HCT116 (cell line): ENCODE results near the gene IL17RA. TPM values are rescaled to one million over a fixed set of nuclear protein-coding genes. Genes with fewer than 3 reads are reported as not detected.

ENCODE experiments used
- ATAC-seq: fragments of 200-7000 bp; cut with Tn5 transposase; 2 replicates; pipeline ENCODE4 v1.9.1; 2020; ENCODE audit warnings: mild to moderate bottlenecking, moderate library complexity
- BruUV-seq: library from RNA; stranded (reverse); fragments of 400-500 nt; replicated peaks from 2 replicates; lab custom pipeline; 2021; lab: Mats Ljungman, UMichigan
- CTCF ChIA-PET: fragments of 300-600 bp; sonication (Branson Sonifier 250); formaldehyde crosslinking; loops from one replicate; lab custom pipeline; 2021; ENCODE audit warnings: antibody characterized with exemption; lab: Charles Lee
- POLR2A ChIA-PET: fragments of 300-600, 350-600 bp; sonication (Branson Sonifier 250); formaldehyde crosslinking; loops from one replicate; lab custom pipeline; 2021; ENCODE audit warnings: antibody characterized with exemption; lab: Charles Lee
- RAD21 ChIA-PET, 2 experiments: fragments of 300-600 bp; sonication (Branson Sonifier 250); formaldehyde crosslinking; loops; one replicate each; lab custom pipeline; 2023; ENCODE audit warnings: low total read pairs in 2 of 2; ENCODE audit not compliant: uncharacterized antibody in 2 of 2, unreplicated experiment in 2 of 2, low non-redundant PET in 1 of 2; lab: Charles Lee
- DNase-seq: peaks from one replicate; pipeline ENCODE4 v3.0.0-alpha.2; 2010; ENCODE audit warnings: low read depth, low spot score
- H2AFZ ChIP-seq: fragments of 200-600 bp; shearing (Covaris generic), sonication (generic); 2 replicates; pipeline ENCODE4 v1.6.1; 2017; ENCODE audit warnings: low read depth, mixed run types, mixed read lengths, antibody characterized with exemption, low read length; ENCODE audit not compliant: poor library complexity, severe bottlenecking
- H3K27ac ChIP-seq: 2 replicates; pipeline ENCODE4 v1.5.1; 2012; ENCODE audit warnings: low read depth, low read length
- H3K27me3 ChIP-seq: fragments of 200-600 bp; sonication (generic); 2 replicates; pipeline ENCODE4 v1.6.1; 2016; ENCODE audit warnings: mixed run types, low read length, mixed read lengths; ENCODE audit not compliant: insufficient read depth
- H3K36me3 ChIP-seq, 2 experiments: fragments of 200-500 bp in 1 of 2; fragments of 200-600 bp in 1 of 2; sonication (Bioruptor generic) in 1 of 2; sonication (generic) in 1 of 2; 2 replicates each; pipeline versions ENCODE4 v1.5.1 to v1.6.1; 2014 to 2016; ENCODE audit warnings: low read length in 2 of 2, inconsistent platforms in 1 of 2, mixed read lengths in 1 of 2, mixed run types in 1 of 2; ENCODE audit not compliant: insufficient read depth in 2 of 2, control insufficient read depth in 1 of 2
- H3K4me1 ChIP-seq, 2 experiments: fragments of 200-600 bp in 1 of 2; sonication (generic) in 1 of 2; 2 replicates each; pipeline versions ENCODE4 v1.5.1 to v1.6.1; 2012 to 2017; ENCODE audit warnings: low read length in 2 of 2, inconsistent platforms in 1 of 2, mild to moderate bottlenecking in 1 of 2, mixed read lengths in 1 of 2, mixed run types in 1 of 2, moderate library complexity in 1 of 2; ENCODE audit not compliant: insufficient read depth in 2 of 2, control insufficient read depth in 1 of 2
- H3K4me2 ChIP-seq: fragments of 200-600 bp; sonication (generic); 2 replicates; pipeline ENCODE4 v1.6.1; 2017; ENCODE audit warnings: mixed run types, low read length, mixed read lengths
- H3K4me3 ChIP-seq, 2 experiments: fragments of 200-600 bp in 1 of 2; sonication (generic) in 1 of 2; replicated peaks in 1 of 2; 2 replicates each; pipeline ENCODE4 v1.5.1; 2011 to 2016; ENCODE audit warnings: low read length in 2 of 2, control low read depth in 1 of 2, low read depth in 1 of 2, mild to moderate bottlenecking in 1 of 2, mixed read lengths in 1 of 2, mixed run types in 1 of 2
- H3K79me2 ChIP-seq: fragments of 200-600 bp; sonication (generic); 2 replicates; pipeline ENCODE4 v1.6.1; 2017; ENCODE audit warnings: mild to moderate bottlenecking, mixed run types, low read length, moderate library complexity, mixed read lengths; ENCODE audit not compliant: insufficient read depth
- H3K9ac ChIP-seq: fragments of 200-600 bp; sonication (generic); 2 replicates; pipeline ENCODE4 v1.6.1; 2016; ENCODE audit warnings: low read length, mixed read lengths
- H3K9me2 ChIP-seq: fragments of 200-600 bp; sonication (generic), shearing (Covaris generic); 2 replicates; pipeline ENCODE4 v1.6.1; 2017; ENCODE audit warnings: mixed run types, mild to moderate bottlenecking, moderate library complexity; ENCODE audit not compliant: insufficient read depth
- H3K9me3 ChIP-seq, 2 experiments: fragments of 200-500 bp in 1 of 2; fragments of 200-600 bp in 1 of 2; sonication (Bioruptor generic) in 1 of 2; sonication (generic) in 1 of 2; 2 replicates each; pipeline ENCODE4 v1.6.1; 2014 to 2017; ENCODE audit warnings: low read length in 2 of 2, mixed read lengths in 2 of 2, inconsistent platforms in 1 of 2, low read depth in 1 of 2, mild to moderate bottlenecking in 1 of 2, mixed run types in 1 of 2, moderate library complexity in 1 of 2; ENCODE audit not compliant: control insufficient read depth in 1 of 2, insufficient read depth in 1 of 2
- H4K20me1 ChIP-seq: fragments of 200-600 bp; sonication (generic), shearing (Covaris generic); 2 replicates; pipeline ENCODE4 v1.6.1; 2017; ENCODE audit warnings: mixed run types, mild to moderate bottlenecking, moderate library complexity; ENCODE audit not compliant: insufficient read depth
- ATF3 ChIP-seq: IDR thresholded peaks from 2 replicates; pipeline ENCODE4 v1.6.1; 2012
- CBX3 ChIP-seq: IDR thresholded peaks from 2 replicates; pipeline ENCODE4 v1.6.1; 2012; ENCODE audit warnings: low read depth
- CTCF ChIP-seq, 3 experiments: fragments of 200-600 bp in 1 of 3; sonication (generic) in 1 of 3; IDR thresholded peaks in 2 of 3; conservative IDR thresholded peaks in 1 of 3; 2 replicates each; pipeline ENCODE4 v1.5.1; 2012 to 2017; ENCODE audit warnings: low read depth in 2 of 3, low read length in 2 of 3, antibody characterized with exemption in 1 of 3, borderline replicate concordance in 1 of 3, control low read depth in 1 of 3, mild to moderate bottlenecking in 1 of 3, mixed read lengths in 1 of 3, mixed run types in 1 of 3, moderate library complexity in 1 of 3; ENCODE audit not compliant: insufficient read depth in 1 of 3
- EGR1 ChIP-seq: IDR thresholded peaks from 2 replicates; pipeline ENCODE4 v1.6.1; 2012; ENCODE audit warnings: low read depth
- EZH2phosphoT487 ChIP-seq: fragments of 200-600 bp; IDR thresholded peaks from 2 replicates; pipeline ENCODE4 v1.6.1; 2018; ENCODE audit warnings: antibody characterized with exemption, borderline replicate concordance
- FOSL1 ChIP-seq: IDR thresholded peaks from 2 replicates; pipeline ENCODE4 v1.6.1; 2012; ENCODE audit warnings: low read depth
- JUND ChIP-seq: IDR thresholded peaks from 2 replicates; pipeline ENCODE4 v1.6.1; 2012
- MAX ChIP-seq: IDR thresholded peaks from 2 replicates; pipeline ENCODE4 v1.6.1; 2012
- POLR2A ChIP-seq: IDR thresholded peaks from 2 replicates; pipeline ENCODE4 v1.7.0; 2011; ENCODE audit warnings: borderline replicate concordance; ENCODE audit not compliant: insufficient read depth, insufficient read length; ENCODE audit errors: extremely low read depth
- POLR2AphosphoS5 ChIP-seq: IDR thresholded peaks from 2 replicates; pipeline ENCODE4 v1.6.1; 2011; ENCODE audit warnings: mild to moderate bottlenecking, low read depth, low read length, moderate library complexity
- RAD21 ChIP-seq: IDR thresholded peaks from 2 replicates; pipeline ENCODE4 v1.6.1; 2012; ENCODE audit warnings: low read depth, mild to moderate bottlenecking
- REST ChIP-seq: IDR thresholded peaks from 2 replicates; pipeline ENCODE4 v1.6.1; 2012; ENCODE audit warnings: low read depth
- SIN3A ChIP-seq: IDR thresholded peaks from 2 replicates; pipeline ENCODE4 v1.6.1; 2012; ENCODE audit warnings: low read depth
- SP1 ChIP-seq: IDR thresholded peaks from 2 replicates; pipeline ENCODE4 v1.6.1; 2012; ENCODE audit warnings: low read depth
- SRF ChIP-seq: IDR thresholded peaks from 2 replicates; pipeline ENCODE4 v1.6.1; 2012; ENCODE audit warnings: low read depth
- TCF7L2 ChIP-seq: IDR thresholded peaks from 2 replicates; pipeline ENCODE4 v1.7.0; 2011; ENCODE audit warnings: borderline replicate concordance, inconsistent platforms; ENCODE audit not compliant: insufficient read depth, insufficient read length; ENCODE audit errors: extremely low read depth
- YY1 ChIP-seq: IDR thresholded peaks from 2 replicates; pipeline ENCODE4 v1.6.1; 2011; ENCODE audit warnings: low read length, low read depth, moderate library complexity, mild to moderate bottlenecking; ENCODE audit not compliant: insufficient replicate concordance; ENCODE audit errors: extremely low read depth
- ZBTB33 ChIP-seq: IDR thresholded peaks from 2 replicates; pipeline ENCODE4 v1.6.1; 2011; ENCODE audit warnings: mild to moderate bottlenecking, low read length, moderate library complexity; ENCODE audit not compliant: insufficient replicate concordance; ENCODE audit errors: extremely low read depth
- ZFX ChIP-seq: fragments of 450-650 bp; IDR thresholded peaks from 2 replicates; pipeline ENCODE4 v1.6.1; 2017
- intact Hi-C: fragments of 100-400 bp; cut with micrococcal nuclease; formaldehyde crosslinking; loops from 2 replicates; pipeline ENCODE4 v1.10.0; 2022
- total RNA-seq: library from RNA; stranded (reverse); gene quantifications from one replicate; pipeline ENCODE4 v1.2.1, GENCODE V29; 2021; ENCODE audit not compliant: unreplicated experiment

IL17RA gene
- total RNA-seq, 1 experiment from 2014 or later: 17.3 TPM

GRCh38 chr22:17117890-17118289 lies 33.1 kb downstream of the IL17RA start:
- BruUV-seq: no TSS peak
- Histone ChIP-seq H3K79me2 (no peaks in the 10 kb centered on the region), H3K9me2 (no peaks in the 10 kb centered on the region), H3K9ac (no peak overlapping the region), H3K9me3 (no peaks in the 10 kb centered on the region), H4K20me1 (no peaks in the 10 kb centered on the region), H3K4me3 (no peak overlapping the region), H3K27ac (no peak overlapping the region)
- intact Hi-C loops: no loop called here
- RAD21 ChIA-PET: no interaction called here
- ATAC-seq: no peak
- no peak for DNase-seq
- TF ChIP-seq YY1 (no peak), POLR2A (no peak), POLR2AphosphoS5 (no peak), EGR1 (no peak), EZH2phosphoT487 (no peak), CBX3 (no peak), REST (no peak), SIN3A (no peak), ZBTB33 (no peak), ATF3 (no peak), TCF7L2 (no peak), JUND (no peak), MAX (no peak), ZFX (no peak), RAD21 (no peak), SP1 (no peak), SRF (no peak), FOSL1 (no peak), CTCF (IDR thresholded peaks at IDR 0.05 in 2 of 3, conservative IDR thresholded peaks at IDR 0.05 in 1 of 3; ENCODE audit: borderline replicate concordance in 1 of 3, insufficient read depth in 1 of 3, low read depth in 2 of 3, low read length in 2 of 3) (no peak)
- TF ChIP-seq, all 23 proteins: peak for 0
- ChIA-PET CTCF (no interaction called here), POLR2A (no interaction called here)
- no peak overlapping the region for H2AFZ ChIP-seq
- no peaks in the 10 kb centered on the region for H3K4me1 ChIP-seq
- no peaks in the 10 kb centered on the region for H3K36me3 ChIP-seq
- H3K4me2 ChIP-seq: no peak overlapping the region
- no peaks in the 10 kb centered on the region for H3K27me3 ChIP-seq
